Fibroblast of gingiva (primary cell): ENCODE measurements around the gene NPHS1.
"Not testable (repeated sequence)": the region's sequence is repeated elsewhere in the genome, so short reads cannot be mapped to it uniquely, and the experiment has no call there.

Experiments used
- DNase-seq: peaks from one replicate; pipeline ENCODE4 v3.0.0-alpha.2; 2011; ENCODE audit warnings: low read depth

Gene NPHS1

DNA sequence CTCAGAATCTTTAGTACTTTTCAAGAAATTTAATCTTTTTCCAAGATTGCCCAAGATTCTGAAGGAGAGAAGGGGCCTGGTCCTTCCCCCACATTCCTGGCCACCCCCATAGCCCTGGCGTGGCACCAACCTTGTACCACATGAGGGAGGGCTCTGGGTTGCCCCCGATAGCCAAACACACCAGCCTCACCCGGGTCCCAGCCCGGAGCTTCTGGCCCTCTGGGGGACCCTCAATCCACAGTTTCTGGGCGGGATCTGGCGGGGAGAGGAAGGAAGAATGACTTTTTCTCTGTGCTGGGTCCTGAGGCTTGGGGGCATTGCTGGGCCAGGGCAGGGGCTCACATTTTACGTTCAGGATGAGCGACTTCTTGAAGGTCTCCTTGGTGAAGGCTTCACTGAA is 4.4 kb downstream of the NPHS1 start:
- no peak for DNase-seq

DNA sequence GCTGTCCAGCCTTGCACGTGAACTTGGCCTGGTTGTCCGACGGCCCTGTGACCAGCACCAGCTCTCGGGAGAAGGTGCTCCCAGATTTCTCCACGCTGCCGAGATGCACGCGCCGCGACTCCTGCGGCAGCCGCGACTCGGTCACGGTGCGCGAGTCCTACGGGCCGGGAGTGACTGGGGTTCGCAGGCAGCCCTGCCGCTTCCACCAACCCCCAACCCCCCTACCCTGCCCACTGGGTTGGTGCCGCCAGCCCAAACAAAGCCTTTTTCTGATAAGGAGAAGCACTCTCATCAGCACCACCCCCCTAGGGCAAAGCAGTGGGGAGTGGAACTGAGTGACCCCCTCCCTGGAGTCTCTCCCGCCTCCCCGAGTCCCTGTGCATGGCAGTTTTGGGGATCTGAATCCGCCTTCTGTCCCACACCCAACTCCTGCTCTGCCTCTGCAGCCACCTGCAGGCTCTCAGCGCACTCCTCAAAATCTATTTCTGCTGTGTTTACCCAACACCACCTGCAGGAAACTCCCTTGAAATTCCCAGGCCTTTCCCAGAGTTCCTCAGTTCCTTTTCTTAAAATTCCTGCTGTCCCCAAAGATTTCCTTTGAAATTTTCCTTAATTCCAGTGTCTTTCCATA is 6.2 kb downstream of the NPHS1 start:
- no peak for DNase-seq

DNA sequence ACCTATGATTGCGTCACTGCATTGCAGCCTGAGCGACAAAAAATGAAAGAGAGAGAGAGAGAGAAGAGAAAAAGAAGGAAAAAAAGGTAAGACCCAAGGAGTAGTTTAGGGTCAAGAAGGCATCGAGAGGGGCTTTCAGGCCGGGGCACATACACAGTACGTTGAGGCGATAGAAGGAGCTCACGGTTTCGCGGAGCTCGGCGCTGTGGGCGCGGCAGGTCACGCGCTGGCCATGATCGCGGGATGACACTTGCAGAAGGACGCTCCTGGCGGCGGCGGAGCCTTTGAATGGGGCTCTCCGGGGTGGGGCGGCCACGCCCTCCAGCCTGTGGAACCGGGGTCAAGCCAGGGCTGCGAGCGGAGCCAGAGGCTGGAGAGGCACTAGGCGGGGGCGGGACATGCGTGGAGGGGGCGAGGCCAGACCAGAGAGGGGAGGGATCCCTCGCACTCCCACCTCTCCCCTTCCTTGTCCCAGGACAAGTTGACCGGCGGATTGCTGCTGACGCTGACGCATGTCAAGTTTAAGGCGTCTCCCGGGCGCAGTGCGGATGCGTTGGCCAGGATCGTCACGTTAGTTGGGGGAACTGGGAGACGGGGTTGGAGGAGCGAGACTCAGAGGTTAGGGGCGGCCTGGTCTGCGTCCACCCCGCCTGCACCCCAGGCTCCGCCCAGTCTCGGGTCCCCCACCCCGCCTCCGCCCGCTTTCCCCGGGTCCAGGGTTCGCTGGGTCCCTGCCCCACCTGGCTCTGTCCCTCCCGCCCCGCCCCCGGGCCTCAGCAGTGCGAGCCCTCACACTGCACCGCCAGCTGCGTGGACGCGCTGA is 6.9 kb downstream of the NPHS1 start:
- DNase-seq, result no peak

DNA sequence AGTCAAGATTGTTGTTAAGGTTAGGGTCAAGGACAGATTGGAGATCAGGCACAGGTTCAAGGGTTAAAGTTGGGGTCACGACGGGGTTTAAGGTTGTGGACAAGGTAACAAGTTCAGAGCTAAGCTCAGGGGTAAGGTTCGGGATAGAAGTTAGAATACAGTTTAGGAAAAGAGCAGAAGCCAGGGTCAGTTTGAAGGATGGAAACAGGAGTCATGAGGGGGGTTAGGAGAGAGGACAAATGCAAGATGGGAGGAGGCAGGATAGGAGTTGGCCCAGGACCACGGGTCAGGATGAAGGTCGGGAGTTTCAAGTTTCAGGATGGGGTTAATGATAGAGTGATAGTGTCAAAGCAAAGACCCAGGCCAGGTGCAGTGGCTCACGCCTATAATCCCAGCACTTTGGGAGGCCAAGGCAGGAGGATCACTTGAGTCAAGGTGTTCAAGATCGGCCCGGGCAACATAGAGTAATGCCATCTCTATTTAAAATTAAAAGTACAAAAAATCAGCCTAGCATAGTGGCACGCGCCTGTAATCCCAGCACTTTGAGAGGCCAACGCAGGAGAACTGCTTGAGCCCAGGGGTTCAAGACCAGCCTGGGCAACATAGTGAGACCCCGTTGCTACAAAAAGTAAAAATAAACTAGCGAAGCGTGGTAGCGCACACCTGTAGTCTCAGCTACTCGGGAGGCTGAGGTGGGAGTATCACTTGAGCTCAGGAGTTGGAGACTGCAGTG is 7.7 kb downstream of the NPHS1 start:
- DNase-seq, result no peak

DNA sequence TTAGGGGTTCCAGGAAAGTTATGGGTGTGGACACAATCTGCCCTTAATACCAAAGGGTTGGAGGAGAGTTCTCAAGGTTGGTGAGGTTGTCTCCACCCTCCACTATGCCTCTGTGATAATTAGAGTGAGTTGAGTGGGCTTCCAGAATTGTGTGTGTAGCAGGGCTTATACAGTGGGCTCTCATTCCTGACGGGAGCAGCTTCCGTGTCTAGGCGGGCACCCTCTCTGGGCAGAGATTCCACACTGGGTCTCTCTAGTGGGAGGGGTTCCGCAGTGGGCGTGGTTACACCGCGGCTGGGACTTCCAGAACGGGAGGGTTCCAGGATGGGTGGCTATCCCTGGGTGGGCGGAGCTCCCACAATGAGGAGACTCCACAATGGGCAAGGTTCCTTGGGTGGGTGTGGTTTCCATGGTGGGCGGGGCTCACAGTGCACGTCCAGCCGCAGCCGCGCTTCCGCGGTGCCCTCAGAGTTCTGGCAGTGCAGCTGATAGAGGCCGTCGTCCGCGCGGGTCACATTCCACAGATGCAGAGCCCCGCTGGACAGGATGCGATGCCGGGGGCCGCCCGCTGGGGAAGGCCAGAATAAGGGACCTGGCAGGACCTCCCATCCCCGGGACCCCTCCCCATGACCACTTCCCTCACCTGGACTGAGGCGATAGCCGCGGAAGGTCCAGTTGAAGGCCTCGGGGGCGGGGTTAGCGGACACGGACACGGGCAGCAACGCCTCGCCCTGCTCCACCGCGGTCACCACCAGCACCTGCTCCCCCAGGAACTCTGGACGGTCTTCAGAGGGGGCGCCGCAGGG is 8.4 kb downstream of the NPHS1 start:
- no peak for DNase-seq

DNA sequence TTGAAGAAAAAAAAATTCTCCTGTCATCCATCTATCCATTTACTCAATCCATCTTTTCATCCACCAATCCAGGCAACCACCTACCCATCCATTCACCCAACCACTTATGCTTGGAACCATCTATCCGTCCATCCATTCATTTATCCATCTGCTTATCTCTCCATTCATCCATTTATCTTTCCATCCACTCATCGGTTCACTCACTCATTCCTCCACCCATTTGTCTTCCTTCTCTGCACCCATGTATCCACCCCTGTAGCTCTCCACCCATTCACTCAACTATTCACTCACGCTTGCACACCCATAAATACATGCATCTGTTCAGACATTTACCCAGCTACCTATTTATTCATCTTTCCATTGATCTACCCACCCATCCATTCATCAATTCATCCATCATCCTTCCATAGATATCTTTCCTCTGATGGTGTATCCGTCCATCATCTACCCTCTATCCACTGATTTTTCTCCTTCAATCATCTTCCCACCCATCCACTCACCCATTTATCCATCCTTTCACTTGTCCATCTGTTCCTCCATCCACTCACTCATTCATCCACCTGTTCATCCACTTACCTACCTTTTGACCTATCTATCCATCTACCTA is 9.5 kb downstream of the NPHS1 start:
- no peak for DNase-seq

DNA sequence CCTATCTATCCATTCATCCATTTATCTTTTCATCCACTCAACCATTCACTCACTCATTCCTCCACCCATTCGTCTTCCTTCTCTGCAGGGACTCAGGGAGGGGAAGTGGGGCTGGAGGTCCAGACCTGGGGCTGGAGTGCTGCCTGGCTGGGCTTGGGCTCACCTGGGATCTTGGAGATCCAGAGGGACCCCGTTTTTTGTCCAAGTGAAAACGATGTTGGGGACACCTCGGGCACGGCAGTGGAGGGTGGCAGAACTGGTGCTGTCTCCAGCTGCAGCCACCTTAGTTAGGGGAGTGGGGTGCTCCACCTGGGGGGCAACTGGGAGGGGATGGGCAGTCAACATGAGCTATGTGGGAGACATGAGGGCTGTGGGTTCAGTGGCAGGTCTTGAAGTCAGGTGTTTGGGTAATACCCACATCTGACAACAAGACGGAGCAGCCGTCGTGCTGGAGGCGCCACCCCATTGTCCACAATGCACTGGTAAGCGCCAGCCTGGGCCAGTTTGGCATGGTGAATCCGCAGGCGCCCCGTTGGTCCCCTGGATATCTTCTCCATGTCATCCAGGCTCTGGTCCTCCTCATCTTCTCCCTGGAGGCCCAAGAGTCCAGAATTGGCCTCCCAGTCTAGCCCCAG is 10.2 kb downstream of the NPHS1 start:
- no peak for DNase-seq

DNA sequence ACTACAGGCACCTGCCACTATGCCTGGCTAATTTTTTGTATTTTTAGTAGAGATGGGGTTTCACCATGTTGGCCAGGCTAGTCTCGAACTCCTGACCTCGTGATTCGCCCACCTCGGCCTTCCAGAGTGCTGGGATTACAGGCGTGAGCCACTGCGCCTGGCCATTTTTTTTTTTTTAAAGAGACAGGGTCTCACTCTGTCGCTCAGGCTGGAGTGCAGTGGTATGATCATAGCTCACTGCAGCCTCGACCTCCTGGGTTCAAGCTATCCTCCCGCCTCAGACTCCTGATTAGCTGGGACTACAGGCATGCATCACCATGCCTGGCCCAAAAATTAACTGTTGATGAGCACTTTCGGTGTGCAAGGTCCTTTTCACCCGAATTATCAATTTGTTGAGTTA is 16.2 kb downstream of the NPHS1 start:
- not testable (repeated sequence) for DNase-seq

DNA sequence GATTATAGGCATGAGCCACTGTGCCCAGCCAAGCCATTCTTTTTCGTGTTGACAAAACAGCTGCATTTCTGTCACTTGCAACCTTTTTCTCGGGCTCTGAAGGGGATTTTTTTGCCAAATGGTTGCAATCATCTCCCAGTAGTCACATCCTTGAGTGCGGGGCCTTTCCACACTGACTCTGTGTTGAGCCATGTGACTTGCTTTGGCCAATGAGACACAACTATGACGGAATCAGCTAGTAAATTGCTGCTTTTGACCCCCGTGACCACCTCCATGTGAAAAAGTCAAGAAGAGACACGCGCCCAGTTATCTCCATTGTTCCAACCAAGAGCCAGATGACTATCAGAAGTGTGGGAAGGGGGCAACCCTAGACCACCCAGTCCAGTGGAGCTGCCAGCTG is 18.3 kb downstream of the NPHS1 start:
- DNase-seq, result no peak

DNA sequence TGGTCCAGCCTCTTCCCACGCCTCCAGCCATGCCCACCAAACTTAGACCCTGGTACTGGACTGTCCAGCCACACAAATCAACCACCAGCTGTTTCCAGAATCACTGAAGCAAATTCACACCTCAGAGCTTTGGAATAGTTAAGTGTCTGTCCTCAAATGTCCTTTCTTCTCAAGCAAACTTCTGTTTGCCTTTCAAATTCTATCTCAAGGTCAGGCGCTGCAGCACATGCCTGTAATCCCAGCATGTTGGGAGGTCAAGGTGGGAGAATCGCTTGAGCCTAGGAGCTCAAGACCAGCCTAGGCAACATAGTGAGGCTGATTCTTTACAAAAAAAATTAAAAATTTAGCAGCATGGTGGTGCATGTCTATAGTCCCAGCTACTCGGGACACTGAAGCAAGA is 20.2 kb downstream of the NPHS1 start:
- no peak for DNase-seq

DNA sequence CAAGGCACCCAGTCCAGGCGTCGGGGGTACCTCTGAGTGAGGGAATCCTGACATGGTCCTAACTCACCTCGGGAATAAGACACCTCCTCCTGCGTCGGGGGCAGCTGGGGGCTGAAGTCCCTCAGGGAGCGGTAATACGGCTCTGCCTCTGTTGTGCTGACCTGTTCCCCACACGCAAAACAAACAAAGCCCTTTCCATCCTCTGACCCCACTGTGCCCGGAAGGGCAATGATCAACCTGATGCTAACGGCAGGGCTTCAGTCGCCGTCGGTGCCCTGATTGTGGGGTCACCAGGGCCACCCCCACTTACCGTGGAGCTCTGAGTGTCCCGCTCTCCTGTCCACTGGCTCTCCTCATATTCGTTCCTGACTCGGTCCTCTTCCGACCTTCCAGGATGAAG is 21.3 kb downstream of the NPHS1 start:
- no peak for DNase-seq

DNA sequence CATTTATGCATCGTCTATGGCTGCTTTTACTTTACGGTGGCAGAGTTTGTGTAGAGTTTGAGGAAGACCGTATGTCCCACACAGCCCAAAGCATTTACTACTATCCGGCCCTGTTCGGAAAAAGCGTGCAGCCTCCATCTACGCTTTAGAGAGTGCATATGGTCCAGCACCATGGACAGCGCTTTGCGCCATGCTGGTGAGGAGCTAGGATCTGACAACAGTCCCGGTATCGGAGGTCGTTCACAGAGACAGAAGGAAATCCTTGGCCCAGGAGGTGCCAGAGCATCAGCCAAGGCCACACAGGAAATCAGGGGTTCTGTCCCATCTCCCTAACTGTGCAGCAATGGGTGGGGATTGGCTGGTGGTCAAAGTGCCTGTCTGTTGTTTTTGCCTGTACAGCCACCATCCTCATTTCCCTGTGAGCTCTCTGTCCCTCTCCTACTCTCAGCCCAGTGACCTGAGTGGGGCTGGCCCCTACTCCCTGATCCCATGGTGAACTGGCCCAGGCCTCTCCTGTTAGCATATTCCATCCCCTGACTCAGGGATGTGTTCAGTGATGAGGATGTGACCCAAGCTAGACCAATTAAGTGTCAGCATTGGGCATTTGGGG is 23.5 kb downstream of the NPHS1 start:
- peak; percentile 22 for DNase-seq

DNA sequence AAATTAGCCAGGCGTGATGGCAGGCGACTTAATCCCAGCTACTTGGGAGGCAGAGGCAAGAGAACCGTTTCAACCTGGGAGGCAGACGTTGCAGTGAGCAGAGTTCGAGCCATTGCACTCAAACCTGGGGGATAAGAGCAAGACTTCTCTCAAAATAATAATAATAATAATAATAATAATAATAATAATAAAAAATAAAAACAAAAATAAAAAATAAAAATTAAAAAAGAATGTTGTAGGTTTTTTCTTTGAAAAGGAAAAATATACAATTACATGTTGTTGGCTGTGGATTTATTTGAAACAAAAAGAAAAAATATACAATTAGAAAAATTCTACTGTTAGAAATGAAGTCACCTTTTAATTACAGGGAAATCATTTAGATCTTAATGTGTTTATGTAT is 28.2 kb downstream of the NPHS1 start:
- DNase-seq, result no peak

DNA sequence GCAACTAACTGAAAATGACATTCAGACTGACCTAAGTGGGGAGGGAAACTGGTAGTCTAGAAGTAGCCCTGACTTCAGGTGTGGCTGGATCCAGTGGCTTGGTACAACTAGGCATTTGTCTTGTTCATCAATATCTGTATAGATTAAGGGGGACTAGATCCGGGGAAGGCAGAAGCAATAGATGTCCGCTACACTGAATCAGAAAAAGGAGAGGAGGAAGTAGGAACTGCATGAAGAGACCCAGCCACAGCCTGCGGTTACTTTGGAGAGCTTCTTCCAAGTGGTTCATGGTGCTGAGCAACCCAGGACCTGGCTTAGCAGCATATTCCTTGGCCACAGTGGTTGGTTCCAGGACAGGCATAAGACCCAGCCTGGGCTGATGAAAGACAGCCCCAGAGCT is 29.7 kb downstream of the NPHS1 start:
- DNase-seq, result no peak

DNA sequence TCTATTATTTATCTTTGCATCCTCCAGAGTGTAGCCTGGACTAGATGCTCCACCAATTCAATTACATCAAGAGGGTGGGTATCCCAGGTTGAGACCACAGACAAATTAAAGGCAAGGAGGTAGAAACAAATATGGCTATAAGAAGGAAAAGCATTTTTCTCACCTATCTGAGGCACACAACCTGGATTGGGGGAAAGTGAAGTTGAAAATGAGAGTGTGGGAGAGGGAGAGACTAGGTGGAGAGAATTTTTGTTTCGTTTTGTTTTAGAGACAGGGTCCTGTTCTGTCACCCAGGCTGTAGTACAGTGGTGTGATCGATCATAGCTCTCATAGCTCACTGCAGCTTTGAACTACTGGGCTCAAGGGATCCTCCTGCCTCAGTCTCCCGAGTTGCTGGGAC is 33.9 kb downstream of the NPHS1 start:
- no peak for DNase-seq

DNA sequence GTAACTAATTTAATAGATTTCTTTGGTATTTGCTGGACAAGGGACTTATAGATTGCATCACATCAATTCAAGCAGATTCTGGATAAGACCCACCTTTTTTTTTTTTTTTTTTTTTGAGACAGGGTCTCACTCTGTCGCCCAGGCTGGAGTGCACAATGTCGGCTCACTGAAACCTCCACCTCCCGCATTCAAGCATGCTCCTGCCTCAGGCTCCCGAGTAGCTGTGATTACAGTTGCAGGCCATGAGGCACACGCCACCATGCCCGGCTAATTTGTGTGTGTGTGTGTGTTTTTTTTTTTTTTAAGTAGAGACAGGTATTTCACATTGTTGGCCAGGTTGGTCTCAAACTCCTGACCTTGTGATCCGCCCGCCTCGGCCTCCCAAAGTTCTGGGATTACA is 35.5 kb downstream of the NPHS1 start:
- DNase-seq, result no peak

DNA sequence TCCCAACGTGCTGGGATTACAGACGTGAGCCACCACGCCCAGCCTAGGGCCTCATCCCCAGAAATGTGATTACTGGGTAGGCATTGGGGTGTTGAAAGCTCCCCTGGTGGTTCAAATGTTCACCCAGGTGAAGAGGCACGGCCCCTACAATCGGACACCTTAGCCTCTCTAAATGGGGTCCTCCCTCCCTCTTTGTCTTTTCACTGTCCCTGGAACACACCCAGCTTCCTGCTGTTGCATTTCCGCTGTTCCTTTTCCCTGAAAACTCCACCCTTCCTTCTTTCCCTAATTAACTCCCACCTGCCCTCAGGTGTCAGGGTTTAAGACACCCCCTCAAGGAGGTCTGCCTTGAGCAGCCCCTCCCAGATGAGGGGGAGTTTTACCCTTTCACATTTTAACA is 36.0 kb downstream of the NPHS1 start:
- no peak for DNase-seq

DNA sequence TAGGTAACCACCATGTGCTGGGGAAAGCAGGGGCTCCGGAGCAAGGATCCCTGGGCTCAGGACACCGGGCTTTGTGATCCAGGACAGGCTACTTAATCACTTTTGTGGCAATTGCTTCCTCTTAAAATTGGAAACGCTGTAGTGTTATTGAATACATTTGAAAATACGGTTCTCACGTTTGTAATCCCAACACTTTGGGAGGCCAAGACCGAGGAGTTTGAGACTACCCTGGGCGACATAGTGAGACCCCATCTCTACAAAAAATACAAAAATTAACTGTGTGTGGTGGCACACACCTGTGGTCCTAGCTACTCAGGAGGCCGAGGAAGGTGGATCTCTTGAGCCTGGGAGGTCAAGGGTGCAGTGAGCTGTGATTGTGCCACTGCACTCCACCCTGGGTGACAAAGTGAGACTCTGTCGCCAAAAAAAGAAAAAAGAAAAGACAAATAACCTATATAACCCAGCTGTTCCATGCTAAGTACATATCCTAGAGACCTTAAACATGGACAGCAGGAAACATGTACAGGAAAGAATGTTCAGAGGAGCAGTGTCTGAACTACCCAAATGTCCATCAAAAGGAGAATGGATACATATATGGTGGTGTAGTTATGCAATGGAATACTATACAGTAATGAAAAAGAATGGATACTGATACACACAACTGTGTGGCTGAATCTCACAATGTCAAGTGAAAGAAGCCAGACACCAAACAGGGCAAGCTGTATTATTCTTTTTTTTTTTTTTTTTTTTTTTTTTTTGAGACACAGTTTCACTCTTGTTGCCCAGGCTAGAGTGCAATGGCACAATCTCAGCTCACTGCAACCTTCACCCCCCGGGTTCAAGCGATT is 39.0 kb downstream of the NPHS1 start:
- no peak for DNase-seq

DNA sequence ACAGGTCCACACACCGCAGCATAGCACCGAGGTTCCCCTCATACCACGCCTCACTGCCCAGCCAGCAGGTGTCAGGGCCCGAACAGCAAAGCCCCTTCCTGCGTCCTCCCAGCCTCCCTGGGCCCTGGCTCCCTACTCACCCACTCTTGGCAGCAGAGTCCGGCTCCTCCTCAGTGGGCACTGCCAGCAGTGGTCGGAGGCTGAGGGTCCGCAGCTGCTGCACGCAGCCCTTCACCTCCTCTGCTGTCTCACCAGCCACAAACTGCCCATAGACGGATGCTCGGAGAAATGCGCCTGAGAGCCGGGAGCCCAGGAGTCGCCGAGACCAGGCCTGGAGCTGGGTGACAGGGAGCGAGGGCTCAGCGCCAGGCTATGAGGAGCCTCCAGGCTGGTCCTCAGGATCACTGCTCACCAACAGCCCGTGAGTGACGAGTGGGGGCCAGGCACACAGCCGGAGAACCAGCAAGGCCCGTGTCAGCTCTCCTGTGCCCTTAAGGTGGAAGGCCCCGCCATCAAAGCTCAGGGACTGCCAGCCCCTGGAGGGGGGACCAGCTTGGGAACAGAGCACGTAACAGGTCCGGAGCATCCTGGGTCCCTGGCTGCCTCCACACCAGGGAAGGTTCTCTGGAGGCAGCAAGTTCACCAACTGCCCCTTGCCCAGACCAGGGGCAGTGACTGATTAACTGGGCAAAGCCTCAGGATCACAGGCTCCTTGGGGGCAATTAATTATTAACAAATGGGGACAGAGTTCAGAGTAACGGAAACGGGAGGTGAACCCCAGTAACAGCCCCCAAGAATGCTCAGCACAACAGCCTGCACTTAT is 39.9 kb downstream of the NPHS1 start, which contains the start of gene PRODH2:
Gene PRODH2 (minus strand): TSS at position 626 of the 823 bp plus-strand sequence. CDS start 40 bp downstream, at position 586.
- DNase-seq, result no peak
